ENCODE data around the gene CCSER1.

CCSER1 gene

GRCh38 chr4:91057871-91058270 is 930.7 kb downstream of the CCSER1 start:
- Histone ChIP-seq H3K4me3 (ENCODE audit: low read depth, low read length) (no peak overlapping the region), H3K4me2 (ENCODE audit: low read length) (no peak overlapping the region), H3K9me3 (ENCODE audit: insufficient read depth, low read depth, low read length) (no peaks in the 10 kb centered on the region), H4K91ac (ENCODE audit: low read depth, low read length) (no peak overlapping the region), H3K4me1 (ENCODE audit: control insufficient read depth in 1 of 2, insufficient read depth in 2 of 2, low read length in 2 of 2) (no peaks in the 10 kb centered on the region), H2BK12ac (ENCODE audit: low read length) (no peak overlapping the region), H3K79me2 (ENCODE audit: control insufficient read depth, insufficient read depth, low read length, poor library complexity) (no peaks in the 10 kb centered on the region), H3K79me1 (ENCODE audit: low read length) (no peaks in the 10 kb centered on the region), H4K12ac (ENCODE audit: low read depth, low read length) (no peak overlapping the region), H3K23ac (ENCODE audit: low read length) (no peak overlapping the region), H3K18ac (ENCODE audit: low read length) (no peak overlapping the region), H2BK5ac (ENCODE audit: low read depth, low read length, poor library complexity) (no peak overlapping the region), H3K27ac (ENCODE audit: low read depth, low read length) (no peak overlapping the region), H2AFZ (ENCODE audit: insufficient read depth, low read length, poor library complexity) (no peak overlapping the region), H2BK120ac (ENCODE audit: insufficient read depth, low read length, poor library complexity) (no peak overlapping the region), H2AK5ac (ENCODE audit: low read length) (no peak overlapping the region), H3K14ac (ENCODE audit: low read length) (no peak overlapping the region), H3K27me3 (ENCODE audit: insufficient read depth, low read length) (no peaks in the 10 kb centered on the region), H3K9ac (ENCODE audit: low read length) (no peak overlapping the region), H3K36me3 (ENCODE audit: control insufficient read depth in 1 of 2, insufficient read depth in 2 of 2, low read length in 2 of 2) (no peaks in the 10 kb centered on the region), H4K8ac (ENCODE audit: low read depth, low read length) (no peak overlapping the region), H3K4ac (ENCODE audit: low read depth, low read length) (no peak overlapping the region)
- DNase-seq: no peak

- Histone ChIP-seq H3K9me3 (ENCODE audit: insufficient read depth, low read depth, low read length) (no peaks in the 10 kb centered on the region), H3K9ac (ENCODE audit: low read length) (no peak overlapping the region), H2AK5ac (ENCODE audit: low read length) (no peak overlapping the region), H3K79me1 (ENCODE audit: low read length) (no peaks in the 10 kb centered on the region), H3K79me2 (ENCODE audit: control insufficient read depth, insufficient read depth, low read length, poor library complexity) (no peaks in the 10 kb centered on the region), H3K14ac (ENCODE audit: low read length) (no peak overlapping the region), H3K4me3 (ENCODE audit: low read depth, low read length) (no peak overlapping the region), H3K18ac (ENCODE audit: low read length) (no peak overlapping the region), H4K8ac (ENCODE audit: low read depth, low read length) (no peak overlapping the region), H2BK120ac (ENCODE audit: insufficient read depth, low read length, poor library complexity) (no peak overlapping the region), H2AFZ (ENCODE audit: insufficient read depth, low read length, poor library complexity) (no peak overlapping the region), H3K4ac (ENCODE audit: low read depth, low read length) (no peak overlapping the region), H3K27me3 (ENCODE audit: insufficient read depth, low read length) (no peaks in the 10 kb centered on the region), H3K23ac (ENCODE audit: low read length) (no peak overlapping the region), H4K91ac (ENCODE audit: low read depth, low read length) (no peak overlapping the region), H2BK12ac (ENCODE audit: low read length) (no peak overlapping the region), H4K12ac (ENCODE audit: low read depth, low read length) (no peak overlapping the region), H2BK5ac (ENCODE audit: low read depth, low read length, poor library complexity) (no peak overlapping the region), H3K4me1 (ENCODE audit: control insufficient read depth in 1 of 2, insufficient read depth in 2 of 2, low read length in 2 of 2) (no peaks in the 10 kb centered on the region), H3K27ac (ENCODE audit: low read depth, low read length) (no peak overlapping the region), H3K4me2 (ENCODE audit: low read length) (no peak overlapping the region), H3K36me3 (ENCODE audit: control insufficient read depth in 1 of 2, insufficient read depth in 2 of 2, low read length in 2 of 2) (no peaks in the 10 kb centered on the region)
- DNase-seq: no peak
Measured at GRCh38 chr4:91058345-91058744, 931.2 kb downstream of the CCSER1 start.

- H3K36me3 ChIP-seq (ENCODE audit: control insufficient read depth in 1 of 2, insufficient read depth in 2 of 2, low read length in 2 of 2): no peaks in the 10 kb centered on the region
- H4K12ac ChIP-seq (ENCODE audit: low read depth, low read length): no peak overlapping the region
- no peak overlapping the region for H3K23ac ChIP-seq (ENCODE audit: low read length)
- WGBS (ENCODE audit: extremely low coverage, insufficient coverage, insufficient read length): no CpG with 5 or more reads among the region's 2 CpGs
- no peak overlapping the region for H4K8ac ChIP-seq (ENCODE audit: low read depth, low read length)
- H2BK5ac ChIP-seq (ENCODE audit: low read depth, low read length, poor library complexity): no peak overlapping the region
- no peak overlapping the region for H2AK5ac ChIP-seq (ENCODE audit: low read length)
- peak; percentile 9 to 54 for DNase-seq
- no peak overlapping the region for H2AFZ ChIP-seq (ENCODE audit: insufficient read depth, low read length, poor library complexity)
- no peaks in the 10 kb centered on the region for H3K9me3 ChIP-seq (ENCODE audit: insufficient read depth, low read depth, low read length)
- no peak overlapping the region for H3K4me3 ChIP-seq (ENCODE audit: low read depth, low read length)
- no peak overlapping the region for H3K18ac ChIP-seq (ENCODE audit: low read length)
- H3K14ac ChIP-seq (ENCODE audit: low read length): no peak overlapping the region
- no peaks in the 10 kb centered on the region for H3K79me2 ChIP-seq (ENCODE audit: control insufficient read depth, insufficient read depth, low read length, poor library complexity)
- H3K4me2 ChIP-seq (ENCODE audit: low read length): no peak overlapping the region
- no peak overlapping the region for H2BK12ac ChIP-seq (ENCODE audit: low read length)
- H3K27me3 ChIP-seq (ENCODE audit: insufficient read depth, low read length): no peaks in the 10 kb centered on the region
- H3K79me1 ChIP-seq (ENCODE audit: low read length): no peaks in the 10 kb centered on the region
- H3K27ac ChIP-seq (ENCODE audit: low read depth, low read length): peak overlapping the region; percentile 71
- no peaks in the 10 kb centered on the region for H3K4me1 ChIP-seq (ENCODE audit: control insufficient read depth in 1 of 2, insufficient read depth in 2 of 2, low read length in 2 of 2)
- H3K4ac ChIP-seq (ENCODE audit: low read depth, low read length): no peak overlapping the region
- no peak overlapping the region for H2BK120ac ChIP-seq (ENCODE audit: insufficient read depth, low read length, poor library complexity)
- H3K9ac ChIP-seq (ENCODE audit: low read length): no peak overlapping the region
- H4K91ac ChIP-seq (ENCODE audit: low read depth, low read length): no peak overlapping the region
Measured at GRCh38 chr4:91064157-91064853, 937.1 kb downstream of the CCSER1 start.

GRCh38 chr4:91065117-91065516 is 937.9 kb downstream of the CCSER1 start:
- no peaks in the 10 kb centered on the region for H3K27me3 ChIP-seq (ENCODE audit: insufficient read depth, low read length)
- no peak overlapping the region for H3K4me2 ChIP-seq (ENCODE audit: low read length)
- H3K4ac ChIP-seq (ENCODE audit: low read depth, low read length): no peak overlapping the region
- no peaks in the 10 kb centered on the region for H3K79me1 ChIP-seq (ENCODE audit: low read length)
- no peaks in the 10 kb centered on the region for H3K36me3 ChIP-seq (ENCODE audit: control insufficient read depth in 1 of 2, insufficient read depth in 2 of 2, low read length in 2 of 2)
- no peaks in the 10 kb centered on the region for H3K9me3 ChIP-seq (ENCODE audit: insufficient read depth, low read depth, low read length)
- H3K4me3 ChIP-seq (ENCODE audit: low read depth, low read length): no peak overlapping the region
- DNase-seq: no peak
- H3K14ac ChIP-seq (ENCODE audit: low read length): no peak overlapping the region
- no peak overlapping the region for H2BK12ac ChIP-seq (ENCODE audit: low read length)
- H3K9ac ChIP-seq (ENCODE audit: low read length): no peak overlapping the region
- no peak overlapping the region for H4K8ac ChIP-seq (ENCODE audit: low read depth, low read length)
- no peak overlapping the region for H3K27ac ChIP-seq (ENCODE audit: low read depth, low read length)
- H3K23ac ChIP-seq (ENCODE audit: low read length): no peak overlapping the region
- no CpG with 5 or more reads among the region's 2 CpGs for WGBS (ENCODE audit: extremely low coverage, insufficient coverage, insufficient read length)
- H2BK120ac ChIP-seq (ENCODE audit: insufficient read depth, low read length, poor library complexity): no peak overlapping the region
- H2BK5ac ChIP-seq (ENCODE audit: low read depth, low read length, poor library complexity): no peak overlapping the region
- no peak overlapping the region for H3K18ac ChIP-seq (ENCODE audit: low read length)
- H4K12ac ChIP-seq (ENCODE audit: low read depth, low read length): no peak overlapping the region
- H3K4me1 ChIP-seq (ENCODE audit: control insufficient read depth in 1 of 2, insufficient read depth in 2 of 2, low read length in 2 of 2): no peaks in the 10 kb centered on the region
- no peak overlapping the region for H2AFZ ChIP-seq (ENCODE audit: insufficient read depth, low read length, poor library complexity)
- H3K79me2 ChIP-seq (ENCODE audit: control insufficient read depth, insufficient read depth, low read length, poor library complexity): no peaks in the 10 kb centered on the region
- no peak overlapping the region for H4K91ac ChIP-seq (ENCODE audit: low read depth, low read length)
- no peak overlapping the region for H2AK5ac ChIP-seq (ENCODE audit: low read length)

Measured in trophoblast cell (in vitro differentiated cells and primary cell).